ENCODE results near the gene CCSER1. TPM values are rescaled to one million over a fixed set of nuclear protein-coding genes. Genes with fewer than 3 reads are reported as not detected.

The CCSER1 gene
- total and polyA plus RNA-seq, 2 of the 8 experiments (the other 6 are each of a cell fraction or from before 2014, with no cell fraction given), result 0.26 to 0.84 TPM

DNA sequence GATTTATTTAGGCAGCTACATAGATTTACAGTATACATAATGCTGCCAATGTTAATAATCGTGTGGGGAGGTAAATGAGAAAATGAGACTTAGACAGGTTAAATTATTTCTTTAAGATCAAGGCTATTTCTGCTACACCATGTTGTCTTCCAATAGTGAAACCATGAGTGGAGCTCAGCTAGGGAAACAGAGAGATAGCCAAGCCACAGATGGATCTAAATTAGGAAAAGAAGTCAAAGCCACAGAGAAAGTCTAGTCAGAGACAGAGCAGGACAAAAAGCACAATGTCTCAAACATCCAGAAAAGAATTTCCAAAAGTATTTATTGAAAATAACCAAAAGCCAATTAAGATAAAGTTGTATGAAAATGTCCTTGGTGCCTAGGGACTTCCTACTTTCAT is 1309.4 kb downstream of the CCSER1 start:
- CTCF ChIA-PET (ENCODE audit: partially characterized antibody), result no interaction called here
- 88% methylated on average over 1 of the region's 1 CpG; no CpG with 5 or more reads in 1 of the 2 experiments for WGBS, 2 experiments (ENCODE audit: extremely low coverage in 1 of 2, insufficient coverage in 1 of 2, insufficient read length in 1 of 2, insufficient replicate concordance in 2 of 2, low coverage in 1 of 2, low lambda C conversion rate in 2 of 2, missing lambda C conversion rate in 1 of 2)
- TF ChIP-seq CHD2 (IDR thresholded peaks at IDR 0.05; ENCODE audit: low read length) (no peak), BACH1 (IDR thresholded peaks at IDR 0.05; ENCODE audit: low read length) (no peak), CEBPB (IDR thresholded peaks at IDR 0.05; ENCODE audit: low read depth, low read length) (no peak), POLR2A (IDR thresholded peaks at IDR 0.05; ENCODE audit: control extremely low read depth in 1 of 2, low read depth in 2 of 2, low read length in 2 of 2) (no peak), CBX5 (IDR thresholded peaks at IDR 0.05; ENCODE audit: low read depth, low read length) (no peak)

More for the DNA sequence above, 1309.4 kb downstream of the CCSER1 start:
- DNase-seq (ENCODE audit: low read depth in 1 of 2, low spot score in 2 of 2), result no peak
- no peaks in the 10 kb centered on the region; a peak in 1 of 8 replicates for H3K36me3 ChIP-seq (ENCODE audit: control insufficient read depth in 2 of 4, insufficient read depth in 4 of 4, low read length in 3 of 4)
- no peaks in the 10 kb centered on the region for H3K79me1 ChIP-seq (ENCODE audit: low read depth, low read length)
- no peak overlapping the region for H2BK120ac ChIP-seq (replicated peaks; ENCODE audit: low read depth, low read length)
- H3K56ac ChIP-seq (replicated peaks; ENCODE audit: insufficient read length, low read depth, low read length), result no peak overlapping the region
- H2AK5ac ChIP-seq (ENCODE audit: low read depth, low read length), result no peak overlapping the region
- H2BK15ac ChIP-seq (ENCODE audit: low read length), result no peak overlapping the region
- no peak overlapping the region for H4K91ac ChIP-seq (replicated peaks; ENCODE audit: insufficient read length, low read length)
- FAIRE-seq, result no peak
- no peak overlapping the region for H3K18ac ChIP-seq (ENCODE audit: extremely low read depth, low read length)
- no peaks in the 10 kb centered on the region for H3K79me2 ChIP-seq (ENCODE audit: control insufficient read depth in 1 of 2, insufficient read depth in 2 of 2, low read length in 2 of 2)
- H3K9me3 ChIP-seq (ENCODE audit: insufficient read depth in 2 of 2, low read depth in 1 of 2, low read length in 1 of 2), result peaks cover 3 to 14% of the 10 kb centered on the region in 2 experiments; a peak in 2 of 4 replicates
- no peaks in the 10 kb centered on the region for H3K23me2 ChIP-seq (ENCODE audit: low read depth, low read length)
- H4K20me1 ChIP-seq (replicated peaks in 1 of 2; ENCODE audit: control insufficient read depth in 1 of 2, insufficient read depth in 2 of 2, low read length in 2 of 2), result no peaks in the 10 kb centered on the region
- no peak overlapping the region for H2BK5ac ChIP-seq (ENCODE audit: low read depth, low read length)
- H3K27me3 ChIP-seq (replicated peaks in 1 of 4; ENCODE audit: control insufficient read depth in 3 of 4, extremely low read depth in 1 of 4, insufficient read depth in 3 of 4, low read length in 3 of 4), result peaks cover 0 to 1% (median 0%) of the 10 kb centered on the region in 4 experiments; a peak in 1 of 7 replicates
- no peak overlapping the region for H3K23ac ChIP-seq (ENCODE audit: insufficient read length)
- no peak overlapping the region for H3K14ac ChIP-seq (ENCODE audit: insufficient read length)
- no peak overlapping the region for H4K5ac ChIP-seq (ENCODE audit: insufficient read length, low read depth, low read length)
- H3K4me1 ChIP-seq (replicated peaks in 1 of 4; ENCODE audit: control insufficient read depth in 3 of 4, insufficient read depth in 4 of 4, low read length in 3 of 4), result no peaks in the 10 kb centered on the region
- no peak overlapping the region for H3K9ac ChIP-seq (replicated peaks in 1 of 4; ENCODE audit: extremely low read depth in 1 of 4, low read depth in 3 of 4, low read length in 3 of 4)
- H2BK20ac ChIP-seq (ENCODE audit: low read length), result no peak overlapping the region
- no peak overlapping the region for H3K4me3 ChIP-seq (ENCODE audit: extremely low read depth in 1 of 4, insufficient read depth in 2 of 4, low read depth in 3 of 4, low read length in 4 of 4)
- H2AFZ ChIP-seq (ENCODE audit: low read length), result no peak overlapping the region
- H2BK12ac ChIP-seq (ENCODE audit: low read depth, low read length), result no peak overlapping the region
- POLR2A ChIA-PET (ENCODE audit: partially characterized antibody), result no interaction called here
- H4K8ac ChIP-seq (ENCODE audit: extremely low read depth, insufficient read depth, low read length), result no peak overlapping the region
- H3K27ac ChIP-seq (ENCODE audit: low read depth, low read length), result no peak overlapping the region
- no peak overlapping the region for H3K4ac ChIP-seq (replicated peaks; ENCODE audit: insufficient read length, low read depth, low read length)
- no peak overlapping the region for H3K4me2 ChIP-seq (ENCODE audit: insufficient read depth in 1 of 2, low read depth in 2 of 2, low read length in 2 of 2)
